ENCODE results near the gene TAF12.
"Not testable (repeated sequence)": the region's sequence is repeated elsewhere in the genome, so short reads cannot be mapped to it uniquely, and the experiment has no call there.

TAF12 gene

GRCh38 chr1:28644494-28644893, 1.6 kb upstream of the TAF12 start:
- DNase-seq (ENCODE audit: low read depth): no peak

GRCh38 chr1:28642056-28642846, 616 bp downstream of the TAF12 start:
- no peak for DNase-seq (ENCODE audit: low read depth)

DNA sequence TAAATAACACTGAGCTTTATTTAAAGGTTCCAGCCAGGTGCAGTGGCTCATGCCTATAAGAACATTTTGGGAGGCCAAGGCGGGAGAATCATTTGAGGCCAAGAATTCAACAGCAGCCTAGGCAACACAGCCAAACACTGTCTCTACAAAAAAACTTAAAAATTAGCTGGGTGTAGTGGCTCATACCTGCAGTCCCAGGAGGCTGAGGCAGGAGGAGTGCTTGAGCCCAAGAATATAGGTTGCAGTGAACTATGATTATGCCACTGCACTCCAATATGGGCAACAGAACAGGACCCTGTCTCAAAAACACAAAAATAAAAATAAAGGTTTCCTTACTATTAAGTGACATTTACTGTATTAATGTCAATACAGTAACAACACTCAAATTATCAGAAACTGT, 2.1 kb downstream of the TAF12 start:
- no peak for DNase-seq (ENCODE audit: low read depth)

DNA sequence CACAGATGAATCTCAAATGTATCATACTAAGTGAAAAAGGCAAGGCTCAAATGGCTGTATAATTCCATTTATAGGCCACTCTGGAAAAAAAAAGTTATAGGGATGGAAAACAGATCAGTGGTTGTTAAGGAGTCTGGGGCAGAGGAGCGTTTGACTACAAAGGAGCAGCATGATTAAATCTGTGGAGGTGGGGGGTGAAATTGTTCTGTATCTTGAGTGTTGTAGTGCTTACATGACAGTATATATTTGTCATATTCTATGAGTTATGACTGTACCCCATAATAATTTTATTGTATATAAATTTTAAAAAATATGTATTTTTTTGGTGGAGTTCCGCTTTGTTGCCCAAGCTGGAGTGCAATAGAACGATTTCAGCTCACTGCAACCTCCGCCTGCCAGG, 10.3 kb downstream of the TAF12 start:
- DNase-seq (ENCODE audit: low read depth): no peak

DNA sequence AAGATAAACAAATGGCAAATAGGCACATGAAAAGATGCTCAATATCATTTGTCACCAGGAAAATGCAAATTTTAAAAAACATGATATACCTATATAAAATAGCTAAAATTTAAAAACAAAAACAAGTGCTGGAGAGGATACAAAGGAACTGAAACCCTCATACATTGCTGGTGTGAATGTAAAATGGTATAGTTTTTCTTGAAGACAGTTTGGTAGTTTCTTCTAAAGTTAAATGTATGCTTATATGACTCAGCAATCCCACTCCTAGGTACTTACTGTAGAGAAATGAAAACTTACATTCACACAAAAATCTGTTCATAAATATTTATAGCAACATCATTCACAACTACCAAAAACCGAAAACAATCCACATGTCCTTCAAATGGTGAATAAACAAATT, 11.2 kb downstream of the TAF12 start:
- DNase-seq (ENCODE audit: low read depth): no peak

DNA sequence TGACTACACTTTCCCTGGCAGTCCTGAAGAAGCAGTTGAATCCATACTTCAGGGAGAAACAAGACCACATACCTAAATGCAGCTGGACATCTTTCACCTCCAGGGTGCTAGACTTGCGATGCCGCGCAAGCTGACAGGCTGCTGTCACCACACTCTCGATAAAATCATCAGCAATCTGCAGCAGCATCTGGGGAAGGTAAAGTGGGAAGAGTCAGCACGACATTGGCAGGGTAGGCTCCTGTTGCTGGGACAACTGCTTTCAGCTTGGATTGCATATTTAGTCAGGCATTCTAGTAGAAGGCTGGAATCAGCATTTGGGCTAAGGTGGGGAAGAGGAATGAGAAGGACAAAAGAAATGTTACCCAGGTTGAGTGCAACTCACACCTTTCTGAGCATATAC, 29.7 kb downstream of the TAF12 start:
- DNase-seq (ENCODE audit: low read depth): no peak

DNA sequence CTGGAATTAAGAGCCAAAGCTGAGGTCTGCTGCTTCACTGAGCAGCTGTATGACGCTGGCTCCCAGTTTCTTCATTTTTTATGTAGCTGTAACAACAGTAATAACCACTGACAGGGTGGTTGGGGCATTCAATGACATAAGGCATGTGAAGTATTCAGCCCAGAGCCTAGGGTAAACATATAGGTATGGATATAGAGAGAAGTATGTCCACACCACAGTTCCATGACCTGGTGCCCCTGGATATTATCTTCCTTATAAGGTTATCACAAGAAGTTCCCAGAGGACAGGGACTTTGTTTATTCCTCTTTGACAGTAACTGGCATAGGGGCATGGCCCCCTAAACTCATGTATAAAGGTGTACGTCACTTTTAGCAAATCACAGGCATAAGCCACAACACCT, 36.1 kb downstream of the TAF12 start:
- no peak for DNase-seq (ENCODE audit: low read depth)

DNA sequence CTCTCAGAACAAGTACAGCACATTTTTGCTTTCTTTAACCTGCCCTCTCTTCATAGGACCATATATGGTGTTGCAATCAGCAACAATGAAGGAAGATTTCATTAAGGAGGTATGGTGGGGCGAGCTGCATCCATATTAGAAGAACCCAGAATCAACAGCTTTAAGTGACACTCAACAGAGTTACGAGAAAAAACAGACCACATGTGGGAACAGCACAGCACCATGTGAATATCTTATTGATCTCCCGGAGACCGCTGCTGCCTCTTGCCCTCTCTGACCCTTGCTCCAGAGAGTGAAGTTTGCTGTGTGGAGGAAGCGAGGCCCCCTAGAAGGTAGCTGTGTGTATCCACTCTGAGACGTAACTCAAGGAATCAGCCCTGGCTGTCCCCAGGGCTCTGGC, 37.9 kb downstream of the TAF12 start:
- no peak for DNase-seq (ENCODE audit: low read depth)

DNA sequence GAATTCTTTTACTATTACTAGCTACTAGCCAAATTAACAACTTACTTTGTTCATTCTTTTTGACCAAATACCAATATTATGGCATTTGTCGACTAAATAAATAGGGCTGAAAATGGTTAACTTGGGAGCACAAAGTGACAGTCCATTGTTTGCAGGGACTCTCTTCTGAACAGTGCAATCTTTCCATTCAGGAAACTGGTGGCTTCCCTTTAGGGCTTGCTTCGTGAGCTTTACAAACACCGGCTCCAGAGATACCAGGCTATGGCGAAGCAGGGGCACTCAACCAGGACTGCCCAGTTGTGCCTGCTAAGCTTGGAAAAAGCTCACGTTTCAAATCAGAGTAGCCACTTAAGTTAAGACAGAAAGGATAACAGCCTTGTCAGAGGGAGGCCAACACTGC, 38.5 kb downstream of the TAF12 start:
- DNase-seq (ENCODE audit: low read depth): no peak

DNA sequence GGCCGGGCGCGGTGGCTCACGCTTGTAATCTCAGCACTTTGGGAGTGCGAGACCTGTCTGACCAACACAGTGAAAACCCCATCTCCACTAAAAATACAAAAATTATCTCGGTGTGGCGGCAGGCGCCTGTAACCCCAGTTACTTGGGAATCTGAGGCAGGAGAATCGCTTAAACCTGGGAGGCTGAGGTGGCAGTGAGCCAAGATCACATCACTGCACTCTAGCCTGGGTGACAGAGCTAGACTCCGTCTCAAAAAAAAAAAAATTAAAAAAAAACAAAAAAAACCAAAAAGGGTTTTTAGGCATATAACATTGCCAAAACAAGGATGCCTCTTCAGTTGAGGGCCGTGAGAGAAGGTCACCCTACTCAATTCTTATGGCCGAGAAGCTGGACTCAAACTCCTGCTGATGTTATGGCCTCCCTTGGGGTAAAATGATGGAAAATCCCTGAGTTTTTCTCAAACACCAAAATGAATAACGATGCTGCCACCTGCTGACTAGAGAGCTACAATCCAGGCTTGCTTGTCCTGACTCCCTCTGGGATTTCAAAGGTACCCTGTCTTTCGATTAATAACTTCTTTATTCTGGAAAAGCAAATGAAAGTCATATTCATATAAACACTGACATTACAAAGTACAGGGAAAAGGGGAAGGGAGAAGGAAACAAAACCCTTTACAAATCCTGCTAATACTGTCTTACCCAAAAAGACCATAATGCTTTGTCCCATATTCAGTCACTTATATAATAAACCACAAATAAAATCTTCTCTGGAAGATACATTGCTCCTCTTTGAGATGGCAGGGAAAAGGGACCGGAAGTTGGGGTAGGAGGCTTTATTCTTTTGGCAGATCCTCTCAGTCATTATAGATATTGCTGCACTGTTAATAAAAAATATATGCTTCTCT, 40.1 kb downstream of the TAF12 start:
- no peak for DNase-seq (ENCODE audit: low read depth)

- peak; percentile 77 for DNase-seq (ENCODE audit: low read depth)
Observed at GRCh38 chr1:28601696-28602095, 41.2 kb downstream of the TAF12 start.

- DNase-seq (ENCODE audit: low read depth): not testable (repeated sequence)
Observed at GRCh38 chr1:28596276-28596675, 46.6 kb downstream of the TAF12 start.

DNA sequence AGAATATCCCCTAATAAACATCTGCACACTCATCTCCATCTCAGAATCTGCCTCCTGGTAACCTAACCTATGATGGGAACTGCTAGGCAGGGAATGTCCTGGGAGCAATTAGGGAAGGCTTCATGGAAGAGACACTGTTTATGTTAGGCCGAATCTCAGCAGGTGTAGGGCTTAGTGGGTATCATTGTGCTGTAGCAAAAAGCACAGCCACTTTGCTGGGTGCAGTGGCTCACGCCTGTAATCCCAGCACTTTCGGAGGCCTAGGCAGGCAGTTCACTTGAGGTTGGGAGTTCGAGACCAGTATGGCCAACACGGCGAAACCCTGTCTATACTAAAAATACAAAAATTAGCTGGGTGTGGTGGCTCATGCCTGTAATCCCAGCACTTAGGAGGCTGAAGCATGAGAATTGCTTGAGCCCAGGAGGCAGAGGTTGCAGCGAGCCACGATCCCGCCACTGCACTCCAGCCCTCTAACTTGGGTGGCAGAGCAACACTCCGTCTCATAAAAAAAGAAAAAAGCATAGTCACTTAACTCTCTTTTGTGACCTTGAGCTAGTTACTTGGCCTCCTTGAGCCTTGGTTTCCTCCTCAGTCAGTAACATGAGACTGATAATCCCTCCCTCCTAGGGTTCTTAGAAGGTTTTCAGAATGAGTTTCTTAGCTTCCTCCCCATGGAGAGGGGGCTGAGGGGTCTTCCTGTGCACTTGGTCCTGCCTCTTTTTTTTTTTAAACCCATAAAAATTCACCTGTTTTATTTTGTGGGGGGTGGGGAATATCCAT, 47.3 kb downstream of the TAF12 start:
- no peak for DNase-seq (ENCODE audit: low read depth)

DNA sequence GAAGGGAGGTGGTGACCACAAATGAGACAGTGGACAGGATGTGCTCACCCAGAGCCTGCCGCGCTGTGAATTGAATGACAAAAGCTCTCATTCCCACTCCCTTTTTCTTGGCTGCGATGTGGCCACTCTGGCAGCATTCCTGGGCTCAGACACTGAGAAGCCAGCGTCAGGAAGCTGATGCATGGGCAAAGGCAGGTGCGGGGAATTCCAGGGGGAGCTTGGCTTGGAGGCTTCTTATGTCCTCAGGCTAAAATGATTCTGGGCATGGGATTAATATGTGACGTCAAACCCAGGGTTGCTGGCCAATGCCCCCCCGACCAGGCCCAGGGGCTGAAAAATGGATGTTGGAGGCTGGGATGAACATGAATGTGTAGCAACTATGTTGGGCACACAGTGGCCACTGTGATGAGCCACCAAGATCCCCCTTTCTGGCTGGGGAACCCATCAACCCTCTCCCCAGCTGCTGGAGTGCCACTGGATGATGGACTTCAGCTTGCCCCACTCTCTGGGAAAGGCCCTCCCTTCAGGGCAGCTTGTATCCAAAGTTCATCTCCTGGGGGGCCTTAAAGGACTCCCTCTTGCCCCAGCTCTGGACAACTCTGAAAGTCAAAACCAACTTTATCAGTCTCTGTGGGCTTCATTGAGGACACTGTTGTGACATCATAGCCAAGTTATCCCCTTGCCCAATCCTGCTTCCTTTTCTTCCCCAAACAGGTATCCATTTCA, 48.0 kb downstream of the TAF12 start:
- DNase-seq (ENCODE audit: low read depth): not testable (repeated sequence)

GRCh38 chr1:28593988-28594356, 48.9 kb downstream of the TAF12 start:
- DNase-seq (ENCODE audit: low read depth): not testable (repeated sequence)

DNA sequence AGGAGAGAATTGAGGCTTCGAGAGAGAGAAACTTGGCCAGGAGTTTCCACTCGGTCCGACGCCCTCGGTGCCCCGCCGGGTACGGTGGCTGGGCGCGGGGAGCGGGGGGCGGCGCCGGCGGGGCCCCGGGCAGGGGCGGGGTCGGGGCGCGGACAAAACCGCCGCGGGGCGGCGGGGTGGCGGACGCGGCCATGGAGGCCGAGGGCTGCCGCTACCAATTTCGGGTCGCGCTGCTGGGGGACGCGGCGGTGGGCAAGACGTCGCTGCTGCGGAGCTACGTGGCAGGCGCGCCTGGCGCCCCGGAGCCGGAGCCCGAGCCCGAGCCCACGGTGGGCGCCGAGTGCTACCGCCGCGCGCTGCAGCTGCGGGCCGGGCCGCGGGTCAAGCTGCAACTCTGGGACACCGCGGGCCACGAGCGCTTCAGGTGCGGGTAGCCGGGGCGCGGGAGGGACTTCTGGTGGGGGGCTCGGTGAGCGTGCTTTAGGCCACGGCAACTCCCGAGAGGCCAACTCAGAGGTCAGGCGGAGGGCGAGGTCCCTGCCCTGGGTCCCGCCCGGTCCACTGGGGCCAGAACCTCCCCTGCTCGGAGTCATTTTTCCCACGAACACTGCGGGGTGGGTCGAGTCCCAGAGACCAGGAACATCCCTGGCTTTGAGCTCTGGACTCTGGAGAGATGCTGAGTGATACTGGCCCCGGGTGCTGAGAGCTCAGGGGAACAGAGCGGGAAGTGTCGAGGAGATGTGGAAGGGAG, 50.4 kb downstream of the TAF12 start:
- DNase-seq (ENCODE audit: low read depth): no peak

- no peak for DNase-seq (ENCODE audit: low read depth)
Observed at GRCh38 chr1:28591708-28592320, 51.1 kb downstream of the TAF12 start, which contains the start of gene RAB42. TSS of gene RAB42 (plus strand) at chr1:28592265. CDS start at chr1:28592512, 247 bp downstream.

DNA sequence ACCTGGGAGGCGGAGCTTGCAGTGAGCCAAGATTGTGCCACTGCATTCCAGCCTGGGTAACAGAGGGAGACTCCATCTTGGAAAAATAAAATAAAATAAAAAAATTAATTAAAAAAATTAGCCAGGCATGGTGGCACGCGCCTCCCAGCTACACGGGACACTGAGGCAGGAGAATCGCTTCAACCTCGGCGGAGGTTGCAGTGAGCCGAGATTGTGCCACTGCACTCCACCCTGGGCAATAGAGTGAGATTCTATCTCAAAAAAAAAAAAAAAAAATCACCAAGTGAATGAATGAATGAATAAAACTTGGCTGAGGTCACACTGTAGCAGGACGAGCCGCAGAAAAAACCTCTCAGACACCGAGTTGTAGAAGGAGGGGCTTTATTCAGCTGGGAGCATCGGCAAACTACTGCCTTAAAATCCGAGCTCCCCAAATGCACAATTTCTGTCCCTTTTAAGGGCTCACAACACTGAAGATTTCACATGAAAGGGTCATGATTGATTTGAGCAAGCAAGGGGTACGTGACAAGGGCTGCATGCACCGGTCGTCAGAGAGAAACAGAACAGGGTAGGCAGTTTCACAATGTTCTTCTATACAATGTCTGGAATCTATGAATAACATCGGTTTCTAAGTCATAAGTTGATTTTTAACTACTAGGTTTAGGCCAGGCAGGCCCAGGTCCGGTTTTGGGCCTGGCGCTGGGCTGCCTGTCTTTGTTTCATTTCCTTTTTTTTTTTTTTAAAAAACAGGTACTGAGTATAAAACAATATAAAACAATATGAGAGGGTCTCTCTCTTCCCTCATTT, 56.1 kb downstream of the TAF12 start:
- DNase-seq (ENCODE audit: low read depth): not testable (repeated sequence)

- no peak for DNase-seq (ENCODE audit: low read depth)
Observed at GRCh38 chr1:28582248-28582615, 60.6 kb downstream of the TAF12 start.
